GM12801 (cell line): ENCODE results near the gene KCNJ16.

ENCODE experiments used
- CTCF ChIP-seq: IDR thresholded peaks from one replicate; pipeline ENCODE4 v1.5.1; 2011; ENCODE audit warnings: control low read depth; ENCODE audit not compliant: insufficient read length; ENCODE audit errors: extremely low read depth

The KCNJ16 gene

DNA sequence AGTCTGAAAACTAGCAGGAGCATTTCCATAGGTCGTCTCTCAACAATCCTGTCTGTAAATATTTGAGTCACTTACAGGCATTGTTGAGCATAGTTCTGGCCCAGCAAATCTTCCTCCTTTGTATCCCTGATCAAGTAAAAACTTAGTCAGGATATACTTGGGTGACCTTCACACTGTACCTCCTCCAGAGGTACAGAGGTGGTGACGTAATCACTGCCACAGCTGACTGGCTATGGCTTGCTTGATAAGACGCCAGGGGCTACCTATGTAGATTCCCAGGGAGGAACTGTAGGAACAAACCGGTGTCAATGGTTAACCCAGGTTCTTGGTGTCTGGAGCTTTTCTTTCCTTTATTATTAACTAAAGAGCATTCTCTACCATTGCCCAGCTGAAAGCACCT, at the start of gene KCNJ16:
Gene KCNJ16 (plus strand): TSS at position 270 of the 400 bp plus-strand sequence. CDS start 56,863 bp downstream, outside the sequence.
- no peak for TF ChIP-seq CTCF

GRCh38 chr17:70028397-70028796, 46.6 kb upstream of the KCNJ16 start:
- no peak for TF ChIP-seq CTCF

- TF ChIP-seq CTCF: no peak
These were observed 45.9 kb upstream of the KCNJ16 start for GRCh38 chr17:70028978-70029767.

DNA sequence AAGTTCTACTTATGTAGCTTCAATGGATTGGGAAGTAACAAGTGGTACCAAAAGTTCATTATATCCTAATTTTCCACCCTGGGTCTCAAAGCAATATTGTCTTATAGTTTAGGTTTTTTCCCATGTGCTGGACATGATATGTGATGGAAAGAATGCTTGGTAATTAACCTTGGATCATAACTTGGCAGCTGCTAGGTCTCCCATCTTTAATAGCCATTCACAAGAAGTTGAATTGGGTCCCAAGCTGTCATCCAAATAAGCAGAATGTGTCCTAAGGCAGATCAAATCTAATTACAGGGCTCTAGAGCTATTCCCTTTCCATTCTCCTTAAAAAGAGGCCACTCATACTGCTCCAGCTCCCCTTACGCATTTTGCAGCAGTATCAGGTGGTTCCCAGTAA, 44.7 kb upstream of the KCNJ16 start:
- no peak for TF ChIP-seq CTCF

DNA sequence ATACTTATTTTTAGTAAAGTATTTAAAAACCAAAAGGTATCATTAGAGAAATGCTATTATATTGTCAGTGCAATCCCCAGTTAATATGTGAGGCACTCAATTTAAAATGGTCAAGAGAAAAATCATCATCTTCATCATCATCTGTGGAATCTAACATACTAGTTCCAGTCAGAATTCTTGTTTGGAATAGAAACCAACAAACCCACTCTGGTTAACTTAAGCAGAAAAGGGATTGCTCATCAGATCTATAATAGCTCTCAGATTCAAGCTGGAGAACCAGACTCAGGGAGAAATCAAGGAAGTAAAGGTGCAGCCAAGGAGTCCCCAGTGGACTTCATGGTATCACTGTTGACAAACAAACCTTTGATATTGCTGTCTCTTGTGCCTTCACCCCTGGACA, 43.7 kb upstream of the KCNJ16 start:
- no peak for TF ChIP-seq CTCF

DNA sequence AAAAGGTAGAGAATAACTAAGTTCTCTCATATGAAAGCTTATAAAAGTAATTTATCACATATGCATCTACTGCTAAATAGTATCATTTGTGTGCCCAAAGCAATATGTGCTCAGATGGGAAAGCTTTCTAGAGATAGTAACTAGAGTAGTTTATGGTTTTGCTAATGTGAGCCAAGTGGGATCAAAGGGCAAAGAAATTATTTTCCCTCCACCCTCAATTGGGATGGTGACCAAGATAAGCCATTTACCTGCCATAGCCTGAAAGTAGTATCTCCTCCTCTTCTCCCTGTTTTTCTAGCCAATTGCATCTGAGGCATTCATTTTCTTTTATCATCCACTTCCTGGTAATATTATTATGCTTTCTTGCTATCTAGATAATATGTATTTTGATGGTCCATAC, 41.9 kb upstream of the KCNJ16 start:
- TF ChIP-seq CTCF: no peak

GRCh38 chr17:70034158-70034557, 40.9 kb upstream of the KCNJ16 start:
- no peak for TF ChIP-seq CTCF
